Coronary artery (tissue), 2 donors: Measurements from ENCODE around the gene RPS15.

Experiments used
- DNase-seq: peaks from one replicate; pipeline ENCODE4 v3.0.0-alpha.2; 2017; ENCODE audit warnings: low spot score
- H3K27ac ChIP-seq, 2 donors: fragments of 200-600 bp; sonication (generic); one replicate each; pipeline ENCODE4 v1.5.1; 2016 to 2019
- H3K4me3 ChIP-seq: fragments of 200-600 bp; sonication (generic); 2 replicates; pipeline ENCODE4 v1.5.1; 2016; ENCODE audit warnings: mild to moderate bottlenecking, moderate library complexity
- TF ChIP-seq, protein P1 (sequence below): fragments of 200-600 bp; sonication (generic); IDR thresholded peaks from one replicate; pipeline ENCODE4 v1.5.1; 2019; ENCODE audit warnings: antibody characterized with exemption

Gene RPS15

DNA sequence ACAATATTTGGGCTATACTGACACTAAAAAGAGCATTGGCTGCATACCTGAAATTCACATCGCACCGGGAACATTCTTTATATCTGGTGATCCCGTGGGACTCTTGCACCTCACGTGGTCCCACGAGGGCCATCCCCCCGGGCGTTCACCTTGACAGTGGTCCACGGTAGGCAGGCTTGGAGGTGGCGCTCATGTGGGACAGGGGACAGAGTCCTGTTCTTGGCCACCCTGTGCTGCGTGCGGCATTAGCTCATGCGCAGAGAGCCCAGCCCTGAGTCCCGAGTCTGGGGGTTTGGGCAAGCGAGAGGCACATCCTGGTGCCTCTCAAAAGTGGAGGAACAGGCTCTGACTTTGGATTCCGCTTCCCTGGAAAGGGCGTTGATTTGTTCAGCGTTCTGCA, 44.4 kb upstream of the RPS15 start:
- no peak for DNase-seq
- TF ChIP-seq, protein P1, sequence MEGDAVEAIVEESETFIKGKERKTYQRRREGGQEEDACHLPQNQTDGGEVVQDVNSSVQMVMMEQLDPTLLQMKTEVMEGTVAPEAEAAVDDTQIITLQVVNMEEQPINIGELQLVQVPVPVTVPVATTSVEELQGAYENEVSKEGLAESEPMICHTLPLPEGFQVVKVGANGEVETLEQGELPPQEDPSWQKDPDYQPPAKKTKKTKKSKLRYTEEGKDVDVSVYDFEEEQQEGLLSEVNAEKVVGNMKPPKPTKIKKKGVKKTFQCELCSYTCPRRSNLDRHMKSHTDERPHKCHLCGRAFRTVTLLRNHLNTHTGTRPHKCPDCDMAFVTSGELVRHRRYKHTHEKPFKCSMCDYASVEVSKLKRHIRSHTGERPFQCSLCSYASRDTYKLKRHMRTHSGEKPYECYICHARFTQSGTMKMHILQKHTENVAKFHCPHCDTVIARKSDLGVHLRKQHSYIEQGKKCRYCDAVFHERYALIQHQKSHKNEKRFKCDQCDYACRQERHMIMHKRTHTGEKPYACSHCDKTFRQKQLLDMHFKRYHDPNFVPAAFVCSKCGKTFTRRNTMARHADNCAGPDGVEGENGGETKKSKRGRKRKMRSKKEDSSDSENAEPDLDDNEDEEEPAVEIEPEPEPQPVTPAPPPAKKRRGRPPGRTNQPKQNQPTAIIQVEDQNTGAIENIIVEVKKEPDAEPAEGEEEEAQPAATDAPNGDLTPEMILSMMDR, result no peak
- no peak overlapping the region for H3K27ac ChIP-seq
- H3K4me3 ChIP-seq, result no peak overlapping the region

- TF ChIP-seq, protein P1, result no peak
- H3K27ac ChIP-seq, result no peak overlapping the region
- DNase-seq, result no peak
- no peak overlapping the region for H3K4me3 ChIP-seq
Measured at GRCh38 chr19:1394252-1395193, 43.7 kb upstream of the RPS15 start.

DNA sequence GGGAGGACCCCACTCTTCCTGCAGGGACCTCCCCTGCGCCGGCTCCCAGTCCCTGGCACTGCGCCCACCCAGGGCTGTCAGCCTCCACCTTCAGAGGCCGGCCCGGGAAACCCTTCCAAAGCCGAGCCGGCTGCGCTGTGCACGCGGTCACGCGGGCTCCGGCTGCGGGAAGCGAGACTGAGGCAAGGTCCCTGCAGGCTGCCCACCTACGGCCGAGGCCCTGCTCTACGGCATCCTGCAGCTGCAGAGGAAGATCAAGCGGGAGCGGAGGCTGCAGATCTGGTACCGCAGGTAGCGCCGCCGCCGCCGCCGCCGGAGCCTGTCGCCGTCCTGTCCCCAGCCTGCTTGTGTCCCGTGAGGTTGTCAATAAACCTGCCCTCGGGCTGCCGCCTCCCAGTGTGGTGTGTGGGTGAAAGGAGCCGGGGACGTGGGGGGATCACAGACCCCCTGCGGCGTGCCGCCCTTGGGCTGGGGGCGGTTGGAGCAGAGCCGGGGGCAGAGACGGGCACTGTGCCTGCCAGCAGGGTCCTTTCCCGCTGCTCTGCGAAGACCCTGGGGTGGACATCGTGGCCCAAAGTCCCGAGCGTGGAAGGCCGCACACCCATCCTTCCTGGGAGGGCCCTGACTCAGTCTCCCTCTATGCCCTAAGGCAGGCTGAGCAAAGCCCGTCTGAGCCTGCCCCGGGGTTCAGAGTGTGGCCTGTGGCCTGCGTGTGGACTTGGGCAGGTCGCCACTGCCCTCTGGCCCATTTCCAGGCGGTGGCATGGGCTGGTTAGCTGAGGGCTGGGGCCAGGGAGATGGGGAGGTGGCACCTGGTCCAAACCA, 42.8 kb upstream of the RPS15 start:
- DNase-seq, result no peak
- Histone ChIP-seq H3K4me3 (no peak overlapping the region), H3K27ac (no peak overlapping the region)
- TF ChIP-seq, protein P1, result no peak

GRCh38 chr19:1396019-1396767, 42.0 kb upstream of the RPS15 start:
- DNase-seq, result no peak
- TF ChIP-seq, protein P1, result no peak
- Histone ChIP-seq H3K4me3 (no peak overlapping the region), H3K27ac (no peak overlapping the region)

- no peak for DNase-seq
- no peak overlapping the region for H3K27ac ChIP-seq
Measured at GRCh38 chr19:1396768-1397679, 41.2 kb upstream of the RPS15 start.

More at GRCh38 chr19:1396768-1397679, 41.2 kb upstream of the RPS15 start:
- TF ChIP-seq, protein P1, result no peak
- no peak overlapping the region for H3K4me3 ChIP-seq
